Cardiac fibroblast (primary cell): ENCODE measurements around the gene TMEM200C.

Experiments used
- DNase-seq, 2 donors: peaks; one replicate each; pipeline versions ENCODE4 v3.0.0 to v3.0.0-alpha.2; 2010; ENCODE audit warnings: low read depth in 2 of 2
- H3K4me3 ChIP-seq, 2 donors: replicated peaks in 1 of 2; 1 replicate in 1 of 2; 2 replicates in 1 of 2; pipeline ENCODE4 v1.5.1; 2011; ENCODE audit warnings: low read depth in 2 of 2, low read length in 2 of 2, mild to moderate bottlenecking in 2 of 2, moderate library complexity in 1 of 2
- CTCF ChIP-seq: IDR thresholded peaks from one replicate; pipeline ENCODE4 v1.5.1; 2011; ENCODE audit warnings: low read depth, mild to moderate bottlenecking, low read length, inconsistent platforms

TMEM200C gene

GRCh38 chr18:5909125-5909524 lies 13.8 kb upstream of the TMEM200C start:
- no peak overlapping the region for H3K4me3 ChIP-seq
- DNase-seq: peak in 1 of 2 donors; percentile 2
- no peak for TF ChIP-seq CTCF

- H3K4me3 ChIP-seq: no peak overlapping the region
- no peak for TF ChIP-seq CTCF
Observed at GRCh38 chr18:5903386-5903785, 8.1 kb upstream of the TMEM200C start.

GRCh38 chr18:5900262-5900661 lies 4.9 kb upstream of the TMEM200C start:
- TF ChIP-seq CTCF: no peak
- no peak for DNase-seq
- H3K4me3 ChIP-seq: no peak overlapping the region

More at GRCh38 chr18:5903386-5903785, 8.1 kb upstream of the TMEM200C start:
- no peak for DNase-seq

- DNase-seq: no peak
- no peak overlapping the region for H3K4me3 ChIP-seq
- TF ChIP-seq CTCF: no peak
Observed at GRCh38 chr18:5899835-5900234, 4.5 kb upstream of the TMEM200C start.

- DNase-seq: no peak
- peak overlapping the region in 1 of 2 donors; percentile 32 for H3K4me3 ChIP-seq
Observed at GRCh38 chr18:5895876-5896740, 786 bp upstream of the TMEM200C start.

GRCh38 chr18:5894611-5895298 lies 567 bp downstream of the TMEM200C start:
- DNase-seq: no peak
- TF ChIP-seq CTCF: no peak
- H3K4me3 ChIP-seq: peak overlapping the region in 1 of 2 donors; percentile 23

More at GRCh38 chr18:5895876-5896740, 786 bp upstream of the TMEM200C start:
- no peak for TF ChIP-seq CTCF
